ENCODE results near the gene LENG8.
A peak's percentile ranks its signal among the peaks of the same experiment; 100 is the strongest.

LENG8 gene

GRCh38 chr19:54448774-54449700 is at the start of gene LENG8:
Gene LENG8, plus strand, starts transcription at chr19:54449199. Its CDS starts 2,146 bp downstream, at chr19:54451345.
- DNase-seq (ENCODE audit: low read depth): peak; percentile 96

- DNase-seq (ENCODE audit: low read depth): no peak
These were observed 48.1 kb upstream of the LENG8 start for GRCh38 chr19:54400913-54401312.

GRCh38 chr19:54403054-54403453 is 45.9 kb upstream of the LENG8 start:
- no peak for DNase-seq (ENCODE audit: low read depth)

- no peak for DNase-seq (ENCODE audit: low read depth)
These were observed 43.4 kb upstream of the LENG8 start for GRCh38 chr19:54405628-54406027.

- DNase-seq (ENCODE audit: low read depth): no peak
These were observed 41.2 kb upstream of the LENG8 start for GRCh38 chr19:54407780-54408179.

- no peak for DNase-seq (ENCODE audit: low read depth)
These were observed 40.5 kb upstream of the LENG8 start for GRCh38 chr19:54408456-54409026.

- DNase-seq (ENCODE audit: low read depth): no peak
These were observed 38.0 kb upstream of the LENG8 start for GRCh38 chr19:54411033-54411432.

- no peak for DNase-seq (ENCODE audit: low read depth)
These were observed 36.1 kb upstream of the LENG8 start for GRCh38 chr19:54412877-54413276.

GRCh38 chr19:54414156-54414555 is 34.8 kb upstream of the LENG8 start:
- no peak for DNase-seq (ENCODE audit: low read depth)

GRCh38 chr19:54415208-54415900 is 33.6 kb upstream of the LENG8 start, which contains the start of gene TTYH1:
Gene TTYH1, plus strand, starts transcription at chr19:54415464. Its CDS starts 89 bp downstream, at chr19:54415553.
- DNase-seq (ENCODE audit: low read depth): no peak

GRCh38 chr19:54415901-54416673 is 32.9 kb upstream of the LENG8 start:
- no peak for DNase-seq (ENCODE audit: low read depth)

- DNase-seq (ENCODE audit: low read depth): no peak
These were observed 32.1 kb upstream of the LENG8 start for GRCh38 chr19:54416695-54417491.

- no peak for DNase-seq (ENCODE audit: low read depth)
These were observed 30.7 kb upstream of the LENG8 start for GRCh38 chr19:54418030-54418929.

- DNase-seq (ENCODE audit: low read depth): no peak
These were observed 29.8 kb upstream of the LENG8 start for GRCh38 chr19:54418930-54419800.

GRCh38 chr19:54420068-54420382 is 29.0 kb upstream of the LENG8 start:
- no peak for DNase-seq (ENCODE audit: low read depth)

GRCh38 chr19:54420383-54421168 is 28.4 kb upstream of the LENG8 start:
- DNase-seq (ENCODE audit: low read depth): no peak

GRCh38 chr19:54421169-54421516 is 27.9 kb upstream of the LENG8 start:
- no peak for DNase-seq (ENCODE audit: low read depth)

- DNase-seq (ENCODE audit: low read depth): no peak
These were observed 27.5 kb upstream of the LENG8 start for GRCh38 chr19:54421521-54421920.

- no peak for DNase-seq (ENCODE audit: low read depth)
These were observed 26.9 kb upstream of the LENG8 start for GRCh38 chr19:54422136-54422535.

All from fibroblast of the conjunctiva (primary cell).